Activated T-cell treated with anti-CD3 and anti-CD28 coated beads for 24 hours (primary cell): ENCODE measurements around the gene ARPC1A.
"Not testable (repeated sequence)": the region's sequence is repeated elsewhere in the genome, so short reads cannot be mapped to it uniquely, and the experiment has no call there.

Experiments
- DNase-seq: peaks from one replicate; pipeline ENCODE4 v3.0.0-alpha.2; 2020; ENCODE audit warnings: low read depth

The ARPC1A gene

DNA sequence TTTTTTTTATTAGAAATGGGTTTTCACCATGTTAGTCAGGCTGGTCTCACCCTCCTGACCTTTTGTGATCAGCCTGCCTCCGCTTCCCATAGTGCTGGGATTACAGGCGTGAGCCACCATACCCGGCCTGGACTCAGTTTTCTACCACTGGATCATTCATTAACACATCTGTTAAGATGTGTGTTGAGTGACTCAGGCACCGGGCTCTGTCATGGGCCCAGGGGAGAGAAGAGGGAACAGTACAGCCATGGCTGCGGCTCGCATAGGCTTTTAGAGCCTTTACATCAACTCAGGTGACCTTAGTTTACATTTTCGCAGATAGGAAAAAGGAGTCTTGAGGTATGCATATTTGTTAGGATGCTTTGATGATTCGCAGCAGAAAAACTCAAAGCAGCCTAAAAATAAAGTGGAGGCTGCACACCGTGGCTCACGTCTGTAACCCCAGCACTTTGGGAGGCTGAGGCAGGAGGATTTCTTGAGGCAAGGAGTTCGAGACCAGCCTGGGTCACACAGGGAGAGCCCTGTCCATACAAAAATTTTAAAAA, 45.8 kb downstream of the ARPC1A start:
- no peak for DNase-seq

DNA sequence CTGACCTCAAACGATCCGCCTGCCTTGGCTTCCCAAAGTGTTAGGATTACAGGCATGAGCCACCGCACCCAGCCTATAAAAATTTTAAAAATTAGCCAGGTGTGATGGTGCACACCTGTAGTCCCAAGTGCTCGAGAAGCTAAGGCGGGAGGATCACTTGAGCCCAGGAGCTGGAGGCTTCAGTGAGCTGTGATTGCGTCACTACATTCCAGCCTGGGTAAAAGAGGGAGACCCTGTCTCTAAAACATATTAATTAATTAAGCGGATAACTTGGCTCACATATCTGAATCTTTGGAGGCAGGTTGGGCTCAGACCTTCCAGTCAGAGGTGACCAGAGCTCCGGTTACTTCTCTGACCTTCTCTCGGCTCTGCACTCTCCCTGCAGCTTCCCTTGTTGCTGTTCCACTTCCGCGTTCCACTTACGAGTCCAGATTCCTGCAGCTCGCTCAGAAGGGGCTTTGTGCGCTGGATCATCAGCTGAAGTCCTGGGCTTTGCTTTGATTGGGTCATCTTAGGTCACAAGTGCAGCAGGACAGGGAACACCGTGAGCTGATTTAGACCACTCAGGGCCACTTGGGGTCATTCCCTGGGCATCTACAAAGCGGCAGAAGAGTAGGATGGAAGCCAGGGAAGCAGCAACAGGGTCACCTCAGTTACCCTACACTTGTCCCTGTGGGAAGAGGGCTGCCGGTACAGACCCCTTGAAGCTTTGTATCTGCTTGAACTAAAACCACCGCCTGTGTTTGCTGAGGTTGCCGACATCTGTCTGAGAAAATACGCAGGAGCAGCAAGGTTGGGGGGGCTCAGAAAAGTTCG, 46.8 kb downstream of the ARPC1A start:
- DNase-seq: no peak

DNA sequence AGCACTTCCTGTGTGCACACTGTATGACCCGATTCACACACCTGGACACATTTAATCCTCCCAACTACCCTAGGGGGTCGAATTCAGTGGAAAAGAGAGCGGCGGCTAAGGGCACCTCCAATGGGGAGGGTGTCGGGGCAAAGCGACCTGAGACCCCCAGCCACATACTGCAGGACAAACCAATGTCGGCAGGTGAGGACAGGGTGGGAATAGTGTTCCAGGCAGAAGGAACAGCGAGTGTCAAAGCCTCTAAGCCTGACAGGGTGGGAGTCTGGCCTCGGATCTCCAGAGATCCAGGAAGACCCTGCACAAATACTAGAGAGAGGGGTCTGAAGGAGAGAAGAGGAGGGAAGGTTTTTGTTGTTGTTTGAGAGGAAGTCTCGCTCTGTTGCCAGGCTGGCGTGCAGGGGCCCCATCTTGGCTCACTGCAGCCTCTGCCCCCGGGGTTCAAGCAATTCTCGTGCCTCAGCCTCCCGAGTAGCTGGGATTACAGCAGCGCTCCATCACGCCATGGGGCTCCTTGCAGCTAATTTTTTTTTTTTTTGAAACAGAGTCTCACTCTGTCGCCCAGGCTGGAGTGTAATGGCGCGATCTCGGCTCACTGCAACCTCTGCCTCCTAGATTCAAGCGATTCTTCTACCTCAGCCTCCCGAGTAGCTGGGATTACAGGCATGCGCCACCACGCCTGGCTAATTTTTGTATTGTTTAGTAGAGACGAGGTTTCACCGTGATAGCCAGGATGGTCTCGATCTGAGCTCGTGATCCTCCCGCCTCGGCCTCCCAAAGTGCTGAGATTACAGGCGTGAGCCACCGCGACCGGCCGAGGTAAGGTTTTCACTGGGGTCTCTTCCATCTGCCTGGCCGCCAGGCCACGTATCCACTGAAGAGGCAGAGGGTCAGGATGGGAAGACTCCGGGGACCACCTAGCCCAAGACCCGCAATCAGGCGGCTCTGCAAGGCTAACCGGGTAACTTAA, 47.7 kb downstream of the ARPC1A start:
- no peak for DNase-seq

DNA sequence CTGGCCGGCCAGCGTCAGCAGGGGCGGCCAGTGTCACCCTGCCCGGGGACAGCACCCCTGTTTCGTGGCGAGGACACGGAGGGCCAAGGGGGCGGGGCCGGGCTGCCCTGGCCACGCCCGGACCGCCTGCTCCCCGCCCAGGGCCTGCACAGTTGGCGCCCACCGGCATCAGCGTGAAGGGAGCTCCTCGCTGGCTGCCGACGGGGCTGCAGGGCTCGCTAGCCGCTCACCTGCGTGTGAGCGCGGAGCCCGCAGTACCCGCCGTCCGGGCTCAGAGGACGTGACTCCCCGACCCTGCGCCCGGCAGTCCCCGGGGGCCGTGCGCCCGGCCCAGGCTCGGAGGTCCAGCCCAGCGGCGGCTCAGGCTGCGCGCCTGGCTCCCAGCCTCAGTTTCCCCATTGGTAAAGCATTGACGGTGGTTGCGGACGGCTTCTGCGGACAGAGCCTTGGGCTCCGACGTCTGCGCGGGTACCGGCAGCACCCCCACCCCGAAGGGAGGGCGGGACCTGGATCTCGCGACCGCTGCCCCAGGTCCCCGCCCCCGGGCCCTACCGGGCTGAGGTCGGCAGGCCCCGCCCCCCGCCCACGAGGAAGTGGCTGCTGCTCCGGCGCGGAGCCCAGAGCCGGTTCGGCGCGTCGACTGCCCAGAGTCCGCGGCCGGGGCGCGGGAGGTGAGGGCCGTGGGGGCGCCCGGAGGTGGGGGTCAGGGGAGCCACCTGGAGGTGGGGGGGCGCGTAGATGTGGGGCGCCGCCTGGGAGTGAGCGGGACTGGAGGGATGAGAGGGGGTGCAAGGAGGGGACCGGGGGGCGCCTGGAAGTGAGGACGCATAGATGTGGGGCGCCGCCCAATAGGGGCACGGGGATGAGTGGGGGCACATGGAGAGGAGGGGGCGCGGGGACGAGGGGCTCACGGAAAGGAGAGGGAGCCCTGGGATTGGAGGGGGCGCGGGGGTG, 48.7 kb downstream of the ARPC1A start, which contains the start of gene ARPC1B:
Gene ARPC1B (plus strand): TSS at position 620 of the 954 bp plus-strand sequence. CDS start 10,985 bp downstream, outside the sequence.
- peak; percentile 81 for DNase-seq

DNA sequence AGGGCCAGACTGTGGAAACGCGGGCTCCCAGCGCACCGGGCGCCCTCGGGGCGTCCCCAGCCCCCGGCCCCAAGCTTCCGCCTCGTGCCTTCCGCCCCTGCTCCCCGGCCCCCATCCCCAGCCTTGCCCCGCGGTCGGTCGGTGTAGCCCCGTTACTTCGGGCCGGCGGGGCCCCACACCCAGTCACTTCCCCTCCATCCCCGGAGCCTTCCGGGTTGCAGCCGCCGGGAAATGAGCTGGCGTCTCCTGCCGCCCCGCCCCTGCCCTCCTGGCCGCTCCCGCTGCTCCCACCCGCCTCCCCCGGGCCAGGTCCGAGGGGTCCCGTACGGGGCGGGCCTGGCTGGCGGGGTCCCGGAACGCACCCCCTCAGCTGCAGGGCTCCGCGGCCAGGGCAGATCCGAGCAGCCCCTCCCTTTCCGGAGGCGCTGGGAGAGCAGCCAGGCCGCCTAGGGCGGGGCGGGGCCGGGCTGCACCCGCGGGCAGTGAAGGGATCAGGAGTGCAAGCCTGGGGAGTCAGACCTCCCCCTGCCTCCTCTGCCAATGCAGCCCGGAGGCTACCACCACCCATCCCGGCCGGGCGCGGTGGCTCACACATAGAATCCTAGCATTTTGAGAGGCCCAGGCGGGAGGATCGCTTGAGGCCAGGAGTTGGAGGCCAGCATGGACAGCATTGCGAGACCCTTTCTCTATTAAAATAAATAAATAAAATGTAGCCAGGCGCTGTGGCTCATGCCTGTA, 49.5 kb downstream of the ARPC1A start:
- peak; percentile 57 for DNase-seq

DNA sequence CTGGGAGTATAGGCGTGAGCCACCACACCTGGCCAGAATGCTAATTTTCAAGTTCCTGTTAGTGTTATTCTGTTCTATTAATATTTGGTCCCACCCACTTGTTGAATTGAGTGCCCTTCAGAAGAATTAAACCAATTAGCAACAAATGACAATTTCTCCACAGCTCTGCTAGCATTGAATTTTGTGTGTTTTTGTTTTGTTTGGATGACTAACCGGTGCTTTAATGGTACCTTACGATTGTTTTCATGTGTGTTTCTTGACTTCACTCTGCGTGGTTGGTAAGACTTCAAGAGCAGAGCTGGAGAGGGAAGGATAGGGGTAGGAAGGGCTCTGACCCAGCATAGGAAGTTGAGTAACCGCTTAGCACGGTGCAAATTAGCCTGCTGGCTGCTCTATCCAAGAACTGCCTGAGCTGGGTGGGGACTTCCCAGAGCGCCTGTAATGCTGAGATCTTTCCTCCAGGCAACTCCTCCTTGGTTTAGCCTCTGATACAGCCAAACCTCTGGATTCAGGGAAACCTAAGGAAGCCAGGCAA, 53.4 kb downstream of the ARPC1A start:
- peak; percentile 32 for DNase-seq

DNA sequence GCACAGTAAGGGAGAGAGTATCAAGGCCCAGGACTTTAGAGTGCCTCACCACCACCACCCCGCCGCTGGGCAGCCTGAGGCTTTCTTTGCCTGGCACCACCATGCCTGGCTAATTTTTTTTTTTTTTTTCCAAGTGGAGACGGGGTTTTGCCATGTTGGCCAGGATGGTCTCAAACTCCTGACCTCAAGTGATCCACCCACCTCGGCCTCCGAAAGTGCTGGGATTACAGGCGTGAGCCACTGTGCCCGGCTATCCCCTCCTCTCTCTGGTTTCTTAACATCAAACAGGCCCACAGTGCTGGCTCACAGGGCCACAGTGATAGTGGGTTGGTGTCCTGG, 54.0 kb downstream of the ARPC1A start:
- not testable (repeated sequence) for DNase-seq

DNA sequence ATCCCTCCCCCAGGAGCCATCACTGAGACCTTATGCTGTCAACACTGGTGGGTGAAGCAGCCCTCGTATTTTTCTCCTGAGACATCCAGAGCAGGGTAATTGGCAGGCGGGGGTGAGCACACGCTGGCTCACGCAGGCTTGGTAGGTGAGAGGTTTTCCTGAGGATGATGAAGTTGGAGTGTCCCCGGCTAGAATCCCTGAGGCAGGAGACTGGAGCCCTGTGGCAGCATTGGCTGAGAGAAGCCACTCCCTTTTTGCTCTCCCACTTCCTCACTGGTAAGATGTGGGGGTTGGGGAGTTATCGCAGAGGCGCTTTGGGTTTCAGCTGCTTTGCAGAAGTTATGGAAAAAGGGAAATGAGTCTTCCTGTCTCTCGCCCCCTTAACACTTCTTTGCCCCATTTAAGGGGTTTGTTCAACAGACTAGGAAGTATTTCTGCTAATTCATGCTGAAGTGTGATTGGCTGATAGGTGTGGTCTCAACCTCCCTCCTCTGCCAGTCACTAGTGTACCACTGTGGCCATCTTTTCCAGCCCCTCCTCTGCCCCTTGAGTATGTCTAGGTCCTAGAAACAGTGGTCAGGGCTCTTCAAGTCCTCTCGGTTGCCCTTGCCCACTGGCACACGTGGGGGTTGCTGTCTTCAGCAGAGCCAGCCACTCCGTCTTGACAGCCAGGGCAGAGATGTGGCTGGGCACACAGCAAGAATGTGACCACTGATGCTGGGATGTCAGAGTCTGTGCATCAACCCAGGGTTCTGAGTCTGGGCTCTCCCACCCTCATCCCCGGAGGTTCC, 54.5 kb downstream of the ARPC1A start:
- peak; percentile 32 for DNase-seq

DNA sequence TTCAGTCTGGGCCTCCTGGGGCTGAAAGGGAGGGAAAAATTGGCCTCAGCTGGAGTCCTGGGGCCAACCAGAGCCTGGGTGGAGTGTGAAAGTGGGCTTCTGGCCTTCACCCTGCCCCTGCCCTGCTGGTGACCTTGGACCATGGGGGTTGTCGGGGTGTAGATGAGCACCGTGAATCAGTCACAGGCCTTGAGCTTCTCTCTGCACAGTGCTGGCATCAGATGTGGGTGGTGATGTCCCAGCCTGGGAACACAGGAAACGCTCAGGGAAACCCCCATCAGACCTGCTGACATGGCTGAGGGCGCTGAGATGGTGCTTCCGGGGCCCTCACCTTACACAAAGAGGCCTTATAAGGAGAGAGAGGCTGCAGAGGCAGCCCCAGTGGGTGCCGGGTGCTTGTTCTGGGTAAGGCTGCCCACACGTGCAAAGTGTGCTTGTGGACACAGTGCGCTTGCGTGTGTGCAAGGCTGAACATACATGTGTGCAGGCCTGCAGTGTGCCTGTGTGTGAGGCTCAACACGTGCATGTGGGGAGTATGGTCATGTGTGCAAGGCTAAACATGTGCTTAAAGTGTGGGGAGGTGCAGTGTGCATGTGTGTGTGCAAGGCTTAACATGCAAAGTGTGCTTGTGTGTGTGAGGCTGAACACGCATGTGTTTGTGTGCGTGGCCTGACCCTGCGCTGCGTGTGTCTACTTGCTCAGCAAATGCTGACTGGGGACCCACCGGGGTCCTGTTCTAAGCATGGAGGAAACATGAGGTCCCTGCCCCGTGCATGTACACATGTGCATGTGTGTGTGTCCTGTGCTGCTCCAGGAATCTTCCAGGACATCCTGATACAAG, 55.3 kb downstream of the ARPC1A start:
- DNase-seq: peak; percentile 89

DNA sequence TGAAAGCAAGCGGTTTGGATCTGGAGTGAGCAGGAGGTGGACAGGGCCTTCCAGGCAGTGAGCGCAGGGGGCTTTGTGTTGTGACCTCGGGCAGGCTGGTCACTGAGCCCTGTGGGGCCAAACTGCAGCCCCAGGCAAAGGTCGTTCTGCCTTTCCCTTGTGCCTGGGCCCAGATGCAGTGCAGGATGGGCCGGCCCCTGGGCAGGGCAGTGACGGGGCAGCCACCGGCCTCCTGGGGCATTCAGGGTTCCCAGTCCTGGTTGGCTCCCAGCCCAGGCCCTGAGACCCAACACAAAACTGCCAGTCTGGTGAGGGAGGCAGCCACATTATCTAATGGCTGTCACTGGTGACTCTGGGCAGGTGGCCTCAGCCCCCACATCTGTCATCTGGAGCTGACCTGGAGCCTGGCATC, 56.0 kb downstream of the ARPC1A start:
- DNase-seq: no peak

DNA sequence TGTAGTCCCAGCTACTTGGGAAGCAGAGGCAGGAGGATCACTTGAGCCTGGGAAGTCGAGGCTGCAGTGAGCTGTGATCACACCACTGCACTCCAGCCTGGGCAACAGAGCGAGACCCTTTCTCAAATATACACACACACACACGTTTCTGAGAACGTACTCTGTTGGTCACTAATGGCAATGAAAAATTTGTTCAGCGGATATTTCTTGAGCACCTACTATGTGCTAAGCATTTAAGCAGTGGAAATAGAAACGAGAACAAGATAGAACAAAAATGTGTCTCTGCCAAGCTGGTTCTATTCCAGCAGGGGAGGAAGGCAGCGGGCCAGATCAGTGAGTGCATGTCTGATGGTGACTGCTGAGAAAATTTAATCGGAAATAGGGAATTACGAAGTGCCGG, 57.5 kb downstream of the ARPC1A start:
- DNase-seq: no peak

DNA sequence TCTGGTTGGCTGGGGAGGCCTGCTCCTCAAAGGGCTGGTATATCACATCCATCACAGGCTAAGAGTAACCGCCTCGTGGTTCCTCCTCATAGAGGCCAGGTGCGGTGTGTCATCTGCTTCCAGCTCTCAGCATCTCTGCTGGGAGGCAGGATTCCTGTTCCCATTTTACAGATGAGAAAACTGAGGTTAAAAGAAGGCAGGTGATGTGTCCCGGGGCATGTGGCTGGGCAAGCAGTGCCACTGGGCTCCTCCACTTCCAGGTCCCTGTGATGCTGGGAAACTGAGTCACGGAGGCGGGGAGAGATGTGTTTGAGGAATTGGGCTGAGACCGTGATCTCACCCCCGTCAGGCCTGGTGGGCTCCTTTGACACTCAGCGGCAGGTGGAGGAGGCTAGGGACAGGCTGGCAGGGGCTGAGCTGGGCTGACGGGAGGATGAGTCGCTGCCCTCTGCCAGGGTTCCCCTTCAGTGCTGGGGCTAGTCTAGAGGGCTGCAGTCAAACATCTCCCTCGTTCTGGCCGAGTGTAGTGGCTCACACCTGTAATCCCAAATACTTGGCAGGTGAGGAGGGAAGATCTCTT, 58.2 kb downstream of the ARPC1A start:
- DNase-seq: no peak

DNA sequence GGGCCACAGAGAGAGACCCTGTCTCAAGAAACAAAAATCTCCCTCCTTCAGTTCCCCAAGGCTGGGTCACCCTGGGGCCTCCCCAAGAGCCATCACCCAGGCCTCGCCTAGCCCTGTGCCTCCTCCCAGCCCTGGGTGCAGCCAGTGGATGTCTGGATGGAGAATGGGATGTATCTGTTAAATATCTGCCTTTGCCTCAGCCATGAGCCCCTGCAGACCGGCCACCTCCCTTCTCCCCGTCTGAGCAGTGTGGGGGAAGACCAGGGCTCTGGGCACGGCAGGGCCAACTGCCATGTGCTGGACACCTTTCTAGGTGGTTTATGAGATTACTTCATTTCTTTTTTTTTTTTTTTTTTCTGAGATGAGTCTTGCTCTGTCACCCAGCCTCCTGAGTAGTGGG, 58.8 kb downstream of the ARPC1A start:
- DNase-seq: no peak

DNA sequence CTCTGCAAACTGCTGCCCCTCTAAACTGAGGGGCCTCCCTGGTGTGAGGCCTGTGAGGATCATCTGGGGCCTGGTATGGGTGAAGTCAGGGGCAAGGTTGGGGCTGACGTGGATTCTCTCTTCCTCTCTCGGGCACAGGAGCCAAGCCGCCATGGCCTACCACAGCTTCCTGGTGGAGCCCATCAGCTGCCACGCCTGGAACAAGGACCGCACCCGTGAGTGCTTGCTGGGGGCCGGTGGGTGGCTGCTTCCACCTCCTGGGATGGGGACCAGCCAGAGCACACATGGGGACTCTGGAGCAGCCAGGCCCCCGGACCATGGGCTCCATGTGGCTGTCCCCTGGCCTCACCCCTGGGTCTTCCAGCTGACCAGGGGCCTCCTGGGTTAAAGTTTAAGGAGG, 59.9 kb downstream of the ARPC1A start:
- DNase-seq: no peak

DNA sequence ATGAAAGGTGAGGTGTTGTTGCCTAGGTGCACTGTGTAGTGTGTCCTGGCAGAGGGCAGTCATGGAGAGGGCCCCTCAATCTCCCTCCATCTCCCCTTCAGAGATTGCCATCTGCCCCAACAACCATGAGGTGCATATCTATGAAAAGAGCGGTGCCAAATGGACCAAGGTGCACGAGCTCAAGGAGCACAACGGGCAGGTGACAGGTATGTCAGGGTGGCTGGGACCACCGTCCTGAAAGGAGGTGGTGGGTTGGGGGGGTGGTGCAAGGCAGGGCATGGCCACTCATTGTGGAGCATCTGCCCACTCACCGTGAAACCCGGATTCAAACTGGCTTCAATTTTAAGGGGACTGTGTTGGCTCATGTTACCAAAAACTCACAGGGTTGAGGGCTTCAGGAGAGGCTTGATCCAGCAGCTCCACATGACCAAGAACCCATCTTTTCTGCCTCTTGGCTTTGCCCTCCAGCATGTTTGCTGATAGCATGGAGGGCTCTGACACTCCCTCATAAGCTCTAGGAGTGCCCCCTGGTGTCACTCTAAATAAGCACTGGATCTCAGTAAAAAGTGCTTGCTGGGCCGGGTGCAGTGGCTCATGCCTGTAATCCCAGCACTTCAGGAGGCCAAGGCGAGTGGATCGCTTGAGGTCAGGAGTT, 61.0 kb downstream of the ARPC1A start:
- DNase-seq: no peak

DNA sequence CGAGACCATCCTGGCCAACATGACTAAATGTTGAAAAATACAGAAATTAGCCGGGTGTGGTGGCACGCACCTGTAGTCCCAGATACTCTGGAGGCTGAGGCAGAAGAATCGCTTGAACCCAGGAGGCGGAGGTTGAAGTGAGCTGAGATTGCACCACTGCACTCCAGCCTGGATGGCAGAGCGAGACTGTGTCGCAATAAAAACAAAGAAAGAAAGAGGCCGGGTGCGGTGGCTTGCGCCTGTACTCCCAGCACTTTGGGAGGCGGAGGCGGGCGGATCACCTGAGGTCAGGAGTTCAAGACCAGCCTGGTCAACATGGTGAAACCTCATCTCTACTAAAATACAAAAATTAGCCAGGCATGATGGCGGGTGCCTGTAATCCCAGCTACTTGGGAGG, 61.5 kb downstream of the ARPC1A start:
- DNase-seq: not testable (repeated sequence)

DNA sequence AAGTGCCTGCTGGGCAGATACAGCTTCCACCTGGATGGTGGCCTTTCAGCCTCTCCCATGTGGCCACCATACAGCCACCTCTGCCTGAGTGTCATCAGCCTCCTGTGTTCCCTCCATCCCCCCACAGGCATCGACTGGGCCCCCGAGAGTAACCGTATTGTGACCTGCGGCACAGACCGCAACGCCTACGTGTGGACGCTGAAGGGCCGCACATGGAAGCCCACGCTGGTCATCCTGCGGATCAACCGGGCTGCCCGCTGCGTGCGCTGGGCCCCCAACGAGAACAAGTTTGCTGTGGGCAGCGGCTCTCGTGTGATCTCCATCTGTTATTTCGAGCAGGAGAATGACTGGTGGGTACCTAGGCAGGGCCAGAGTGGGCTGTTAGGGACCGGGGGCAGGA, 62.2 kb downstream of the ARPC1A start:
- no peak for DNase-seq

DNA sequence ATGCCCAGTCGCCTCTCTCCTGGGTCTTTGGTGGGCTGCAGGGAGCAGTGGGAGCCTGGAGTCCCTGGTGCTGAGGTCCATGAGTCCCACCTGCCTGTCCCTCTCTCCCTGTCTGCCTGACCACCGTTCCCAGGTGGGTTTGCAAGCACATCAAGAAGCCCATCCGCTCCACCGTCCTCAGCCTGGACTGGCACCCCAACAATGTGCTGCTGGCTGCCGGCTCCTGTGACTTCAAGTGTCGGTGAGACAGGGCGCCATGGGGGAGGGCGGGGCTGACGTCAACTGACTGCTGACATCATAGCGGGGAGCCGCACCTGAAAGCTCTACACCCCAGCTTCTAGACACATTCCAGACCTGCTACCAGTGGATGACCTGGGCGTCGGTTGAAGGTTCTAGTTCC, 64.1 kb downstream of the ARPC1A start:
- DNase-seq: no peak
